ENCODE measurements around the gene DNAJB2.
A peak's percentile ranks its signal among the peaks of the same experiment; 100 is the strongest.

Gene DNAJB2

DNA sequence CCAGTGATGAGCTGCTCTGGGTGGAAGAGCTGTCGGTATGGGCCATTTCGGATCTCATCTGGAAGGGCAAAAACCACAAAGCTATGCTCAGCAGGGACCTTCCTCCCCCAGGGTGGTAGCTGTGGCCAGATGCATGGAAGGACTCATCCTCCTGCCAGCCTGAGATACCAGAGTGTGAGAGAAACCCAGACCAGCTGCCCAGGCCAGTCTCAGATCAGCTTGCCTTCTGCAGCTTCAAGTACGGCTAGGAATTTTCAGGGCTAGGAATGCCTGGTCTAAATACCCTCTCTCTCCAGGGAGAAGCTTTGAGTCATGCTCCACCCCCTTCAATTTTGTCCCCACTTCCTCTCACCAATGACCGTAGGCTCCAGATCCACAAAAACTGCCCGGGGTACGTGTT, 27.5 kb upstream of the DNAJB2 start:
- no peak overlapping the region for H3K4me2 ChIP-seq (ENCODE audit: low read length)
- H3K27me3 ChIP-seq (ENCODE audit: control insufficient read depth, insufficient read depth, low read length), result no peaks in the 10 kb centered on the region
- H3K4me3 ChIP-seq (ENCODE audit: low read depth, low read length), result no peak overlapping the region
- H3K27ac ChIP-seq, result no peak overlapping the region
- TF ChIP-seq, protein P1, sequence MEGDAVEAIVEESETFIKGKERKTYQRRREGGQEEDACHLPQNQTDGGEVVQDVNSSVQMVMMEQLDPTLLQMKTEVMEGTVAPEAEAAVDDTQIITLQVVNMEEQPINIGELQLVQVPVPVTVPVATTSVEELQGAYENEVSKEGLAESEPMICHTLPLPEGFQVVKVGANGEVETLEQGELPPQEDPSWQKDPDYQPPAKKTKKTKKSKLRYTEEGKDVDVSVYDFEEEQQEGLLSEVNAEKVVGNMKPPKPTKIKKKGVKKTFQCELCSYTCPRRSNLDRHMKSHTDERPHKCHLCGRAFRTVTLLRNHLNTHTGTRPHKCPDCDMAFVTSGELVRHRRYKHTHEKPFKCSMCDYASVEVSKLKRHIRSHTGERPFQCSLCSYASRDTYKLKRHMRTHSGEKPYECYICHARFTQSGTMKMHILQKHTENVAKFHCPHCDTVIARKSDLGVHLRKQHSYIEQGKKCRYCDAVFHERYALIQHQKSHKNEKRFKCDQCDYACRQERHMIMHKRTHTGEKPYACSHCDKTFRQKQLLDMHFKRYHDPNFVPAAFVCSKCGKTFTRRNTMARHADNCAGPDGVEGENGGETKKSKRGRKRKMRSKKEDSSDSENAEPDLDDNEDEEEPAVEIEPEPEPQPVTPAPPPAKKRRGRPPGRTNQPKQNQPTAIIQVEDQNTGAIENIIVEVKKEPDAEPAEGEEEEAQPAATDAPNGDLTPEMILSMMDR (IDR thresholded peaks at IDR 0.05), result no peak
- H3K36me3 ChIP-seq (ENCODE audit: control insufficient read depth, insufficient read depth, low read length), result no peaks in the 10 kb centered on the region
- peaks cover 30% of the 10 kb centered on the region for H3K4me1 ChIP-seq
- H2AFZ ChIP-seq, result no peak overlapping the region
- no peak overlapping the region for H3K9ac ChIP-seq
- H3K79me2 ChIP-seq, result peaks cover 2% of the 10 kb centered on the region
- no peaks in the 10 kb centered on the region for H3K9me3 ChIP-seq (ENCODE audit: control insufficient read depth, low read length)

DNA sequence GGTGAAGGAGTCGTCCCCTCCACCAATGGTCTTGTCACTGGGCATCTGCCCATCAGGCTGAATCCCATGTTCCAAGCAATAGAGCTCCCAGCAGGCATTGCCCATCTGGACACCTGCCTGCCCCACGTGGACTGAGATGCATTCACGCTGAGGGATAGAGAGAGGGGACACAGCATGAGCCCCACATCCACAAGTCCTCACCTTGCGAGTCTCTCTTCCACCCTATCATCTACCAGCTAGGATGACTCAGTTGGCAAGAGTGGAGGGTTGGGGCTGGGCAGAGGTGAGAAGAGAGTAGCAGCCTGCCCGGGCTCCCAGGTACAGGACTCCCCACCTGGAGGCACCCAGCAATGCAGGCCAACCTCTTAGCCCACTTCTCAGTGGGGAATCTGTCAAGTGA, 27.1 kb upstream of the DNAJB2 start:
- Histone ChIP-seq H3K27me3 (ENCODE audit: control insufficient read depth, insufficient read depth, low read length) (no peaks in the 10 kb centered on the region), H3K9me3 (ENCODE audit: control insufficient read depth, low read length) (no peaks in the 10 kb centered on the region), H3K4me1 (peaks cover 30% of the 10 kb centered on the region), H3K9ac (no peak overlapping the region), H3K4me2 (ENCODE audit: low read length) (no peak overlapping the region), H3K36me3 (ENCODE audit: control insufficient read depth, insufficient read depth, low read length) (no peaks in the 10 kb centered on the region), H3K27ac (peak overlapping the region; percentile 75), H2AFZ (no peak overlapping the region), H3K4me3 (ENCODE audit: low read depth, low read length) (no peak overlapping the region), H3K79me2 (peaks cover 2% of the 10 kb centered on the region)
- TF ChIP-seq, protein P1 (IDR thresholded peaks at IDR 0.05), result no peak

DNA sequence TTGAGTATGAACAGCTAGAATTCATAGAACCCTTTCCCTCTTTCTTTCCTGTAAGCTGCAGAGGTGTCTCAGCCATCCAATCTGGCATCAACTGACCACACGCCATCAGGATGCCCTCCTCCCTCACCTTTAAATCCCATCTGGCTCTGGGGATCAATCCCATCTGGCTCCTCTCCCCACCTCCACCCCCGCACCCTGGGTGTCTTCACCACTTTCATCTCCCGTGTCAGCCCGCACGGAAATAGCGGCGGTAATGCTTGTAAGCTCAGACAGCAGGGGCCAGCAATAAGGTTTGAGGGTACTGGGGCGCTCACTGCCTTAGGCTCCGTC, 26.6 kb upstream of the DNAJB2 start:
- Histone ChIP-seq H3K4me2 (ENCODE audit: low read length) (peak overlapping the region; percentile 97), H2AFZ (peak overlapping the region; percentile 72), H3K9me3 (ENCODE audit: control insufficient read depth, low read length) (no peaks in the 10 kb centered on the region), H3K79me2 (peaks cover 2% of the 10 kb centered on the region), H3K36me3 (ENCODE audit: control insufficient read depth, insufficient read depth, low read length) (no peaks in the 10 kb centered on the region), H3K27ac (peak overlapping the region; percentile 75), H3K9ac (no peak overlapping the region), H3K27me3 (ENCODE audit: control insufficient read depth, insufficient read depth, low read length) (no peaks in the 10 kb centered on the region), H3K4me1 (peaks cover 30% of the 10 kb centered on the region), H3K4me3 (ENCODE audit: low read depth, low read length) (peak overlapping the region; percentile 73)
- TF ChIP-seq, protein P1 (IDR thresholded peaks at IDR 0.05), result no peak

DNA sequence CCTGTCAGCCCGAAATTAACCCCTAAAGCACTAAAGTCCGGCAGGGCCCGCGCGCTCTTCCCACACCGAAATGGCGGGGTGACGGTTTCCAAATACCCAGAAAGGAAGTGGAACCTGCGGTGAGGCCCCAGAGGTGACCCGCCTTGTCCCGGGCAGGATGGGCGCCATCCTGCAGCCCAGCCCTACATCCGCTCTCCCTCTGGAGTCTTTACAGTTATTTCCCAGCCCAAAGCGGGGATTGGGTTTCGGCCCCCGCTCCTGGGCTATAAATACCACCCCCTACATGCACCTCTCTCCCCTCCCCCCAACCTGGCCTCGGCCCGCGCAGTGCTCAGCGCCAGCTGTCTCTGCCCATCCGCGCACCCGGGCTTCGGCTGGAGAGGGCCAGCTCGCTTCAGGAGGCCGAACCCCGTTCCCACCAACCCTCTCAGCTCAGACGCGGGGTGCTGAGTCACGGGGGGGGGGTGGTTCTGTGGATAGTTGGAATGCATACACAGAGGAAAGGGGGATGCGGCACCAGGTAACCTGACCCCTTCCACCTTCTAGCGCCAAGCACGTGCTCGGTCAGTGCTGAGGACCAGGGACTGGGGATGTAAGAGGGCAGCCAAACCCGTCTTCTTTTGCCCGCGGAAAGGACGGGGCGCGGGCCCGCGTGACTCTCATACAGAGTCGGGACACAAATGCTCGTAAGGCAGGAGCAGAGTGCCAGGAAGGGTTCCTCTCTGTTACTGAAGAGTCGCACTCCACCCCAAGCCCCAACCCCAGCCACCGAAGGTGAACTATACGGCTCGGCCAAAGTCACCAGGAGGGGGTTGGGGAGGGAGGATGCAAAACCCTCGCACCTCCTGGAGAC, 26.0 kb upstream of the DNAJB2 start, which contains the start of gene TUBA4B:
Gene TUBA4B, plus strand, starts transcription at position 344 of the 853 bp plus-strand sequence. Its CDS starts 165 bp downstream, at position 509.
- Histone ChIP-seq H3K9ac (peak within 1 kb of the TSS; percentile 8), H3K27me3 (ENCODE audit: control insufficient read depth, insufficient read depth, low read length) (no peaks in the 10 kb centered on the region), H3K9me3 (ENCODE audit: control insufficient read depth, low read length) (no peaks in the 10 kb centered on the region), H3K36me3 (ENCODE audit: control insufficient read depth, insufficient read depth, low read length) (no peaks in the 10 kb centered on the region), H3K4me2 (ENCODE audit: low read length) (peak within 1 kb of the TSS; percentile 97), H3K4me3 (ENCODE audit: low read depth, low read length) (peak within 1 kb of the TSS; percentile 73), H3K79me2 (peaks cover 2% of the 10 kb centered on the region), H3K4me1 (peaks cover 30% of the 10 kb centered on the region), H2AFZ (peak within 1 kb of the TSS; percentile 72), H3K27ac (peak within 1 kb of the TSS; percentile 75)
- TF ChIP-seq, protein P1 (IDR thresholded peaks at IDR 0.05), result no peak
